Posterior vena cava (tissue), 2 donors: ENCODE results near the gene PARD3. TPM values are rescaled to one million over a fixed set of nuclear protein-coding genes. Genes with fewer than 3 reads are reported as not detected.

Source experiments
- DNase-seq: peaks from one replicate; pipeline ENCODE4 v3.0.0-alpha.2; 2020; ENCODE audit warnings: low spot score
- intact Hi-C, 2 donors: fragments of 100-400 bp; cut with DNase I; formaldehyde crosslinking; loops; one replicate each; pipeline versions ENCODE4 v1.14.1 to v1.14.2; 2022 to 2023
- total RNA-seq, 2 donors: library from RNA; stranded (reverse); fragmentation: NEBNext Ultra II Directional; extraction: Animal tissue kit (Norgen Biotek cat#: 25700); gene quantifications; one replicate each; pipeline ENCODE4 v1.2.1, GENCODE V29; 2021
- donor health status: DM: yes; HTN: yes; CAD: no.
- donor health status: DM: yes; HTN: yes; CAD: no.

The PARD3 gene
- total RNA-seq, 2 donors from 2014 or later: 28.8 to 30.6 TPM

GRCh38 chr10:34549001-34549400, 266.1 kb downstream of the PARD3 start:
- intact Hi-C loops: no loop called here
- no peak for DNase-seq

- intact Hi-C loops: no loop called here
- no peak for DNase-seq
Observed at GRCh38 chr10:34548466-34548865, 266.6 kb downstream of the PARD3 start.

GRCh38 chr10:34547695-34548094, 267.4 kb downstream of the PARD3 start:
- no peak for DNase-seq
- intact Hi-C loops: no loop called here

- intact Hi-C loops: no loop called here
- no peak for DNase-seq
Observed at GRCh38 chr10:34547291-34547690, 267.8 kb downstream of the PARD3 start.

- intact Hi-C loops: no loop called here
Observed at GRCh38 chr10:34544400-34544799, 270.7 kb downstream of the PARD3 start.

GRCh38 chr10:34543716-34544115, 271.4 kb downstream of the PARD3 start:
- DNase-seq: no peak
- intact Hi-C loops: no loop called here

More at GRCh38 chr10:34544400-34544799, 270.7 kb downstream of the PARD3 start:
- DNase-seq: no peak

- intact Hi-C loops: no loop called here
- DNase-seq: no peak
Observed at GRCh38 chr10:34540492-34540891, 274.6 kb downstream of the PARD3 start.

GRCh38 chr10:34539533-34540315, 275.4 kb downstream of the PARD3 start:
- DNase-seq: no peak
- intact Hi-C loops: loop anchor here in 1 of 2 donors (10.0 kb wide), 1 partner anchor 1745 kb away; no protein-coding TSS in a partner anchor

- no peak for DNase-seq
- intact Hi-C loops: loop anchor here in 1 of 2 donors (10.0 kb wide), 1 partner anchor 1744 kb away; no protein-coding TSS in a partner anchor
Observed at GRCh38 chr10:34538281-34538829, 276.7 kb downstream of the PARD3 start.

GRCh38 chr10:34537629-34538231, 277.4 kb downstream of the PARD3 start:
- intact Hi-C loops: loop anchor here in 1 of 2 donors (10.0 kb wide), 1 partner anchor 1743 kb away; no protein-coding TSS in a partner anchor
- no peak for DNase-seq

GRCh38 chr10:34535872-34536271, 279.2 kb downstream of the PARD3 start:
- DNase-seq: no peak
- intact Hi-C loops: loop anchor here in 1 of 2 donors (10.0 kb wide), 1 partner anchor 1741 kb away; no protein-coding TSS in a partner anchor

GRCh38 chr10:34530778-34531177, 284.3 kb downstream of the PARD3 start:
- intact Hi-C loops: loop anchor here in 1 of 2 donors (10.0 kb wide), 1 partner anchor 1736 kb away; no protein-coding TSS in a partner anchor
- no peak for DNase-seq

GRCh38 chr10:34528320-34528719, 286.8 kb downstream of the PARD3 start:
- intact Hi-C loops: loop anchor here in 1 of 2 donors (10.0 kb wide), 1 partner anchor 1194 kb away; the partner anchor contains the start of gene NRP1
- DNase-seq: no peak

- no peak for DNase-seq
- intact Hi-C loops: loop anchor here in 1 of 2 donors (10.0 kb wide), 1 partner anchor 1192 kb away; the partner anchor contains the start of gene NRP1
Observed at GRCh38 chr10:34526758-34527730, 288.1 kb downstream of the PARD3 start.

GRCh38 chr10:34526186-34526585, 288.9 kb downstream of the PARD3 start:
- intact Hi-C loops: loop anchor here in 1 of 2 donors (10.0 kb wide), 1 partner anchor 1191 kb away; the partner anchor contains the start of gene NRP1
- DNase-seq: no peak

- intact Hi-C loops: loop anchor here in 1 of 2 donors (10.0 kb wide), 1 partner anchor 1190 kb away; the partner anchor contains the start of gene NRP1
- DNase-seq: no peak
Observed at GRCh38 chr10:34524369-34525091, 290.6 kb downstream of the PARD3 start.

- intact Hi-C loops: loop anchor here in 1 of 2 donors (10.0 kb wide), 1 partner anchor 1188 kb away; the partner anchor contains the start of gene NRP1
Observed at GRCh38 chr10:34523017-34523767, 291.9 kb downstream of the PARD3 start.

More at GRCh38 chr10:34523017-34523767, 291.9 kb downstream of the PARD3 start:
- DNase-seq: no peak
